IPS-11a (cell line): ENCODE results near the gene LGALS4.
A peak's percentile ranks its signal among the peaks of the same experiment; 100 is the strongest.
"Not testable (repeated sequence)": the region's sequence is repeated elsewhere in the genome, so short reads cannot be mapped to it uniquely, and the experiment has no call there.

Experiments
- H3K4me3 ChIP-seq: one replicate; pipeline ENCODE4 v1.5.1; 2013; ENCODE audit warnings: low read depth, low read length, control low read depth

Gene LGALS4, protein sequence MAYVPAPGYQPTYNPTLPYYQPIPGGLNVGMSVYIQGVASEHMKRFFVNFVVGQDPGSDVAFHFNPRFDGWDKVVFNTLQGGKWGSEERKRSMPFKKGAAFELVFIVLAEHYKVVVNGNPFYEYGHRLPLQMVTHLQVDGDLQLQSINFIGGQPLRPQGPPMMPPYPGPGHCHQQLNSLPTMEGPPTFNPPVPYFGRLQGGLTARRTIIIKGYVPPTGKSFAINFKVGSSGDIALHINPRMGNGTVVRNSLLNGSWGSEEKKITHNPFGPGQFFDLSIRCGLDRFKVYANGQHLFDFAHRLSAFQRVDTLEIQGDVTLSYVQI

DNA sequence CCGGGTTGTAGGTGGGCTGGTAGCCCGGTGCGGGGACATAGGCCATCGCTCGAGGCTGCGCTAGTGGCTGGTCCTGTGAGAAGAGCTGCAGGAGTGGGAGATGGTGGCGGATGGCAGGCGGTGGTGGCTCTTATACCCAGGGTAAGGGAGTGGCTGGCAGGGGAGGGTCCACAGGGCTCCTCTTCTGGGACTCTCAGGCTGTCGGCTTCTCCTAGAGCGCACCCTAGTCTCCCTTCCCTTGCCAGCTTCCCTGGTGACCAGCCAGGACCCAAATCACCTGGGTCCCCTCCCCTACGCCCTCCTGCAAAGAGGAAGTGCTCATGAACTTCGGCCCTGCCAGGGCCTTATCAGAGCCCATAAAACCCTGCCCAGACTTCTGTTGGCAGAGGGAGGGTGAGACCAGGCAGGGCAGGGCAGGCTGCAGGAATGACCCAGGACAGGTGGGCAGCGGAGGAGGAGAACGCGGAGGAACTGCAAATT is at the start of gene LGALS4:
LGALS4 (minus strand) TSS at position 105 of the 480 bp plus-strand sequence; CDS start at position 46, 59 bp downstream.
- no peak within 1 kb of the TSS for H3K4me3 ChIP-seq

DNA sequence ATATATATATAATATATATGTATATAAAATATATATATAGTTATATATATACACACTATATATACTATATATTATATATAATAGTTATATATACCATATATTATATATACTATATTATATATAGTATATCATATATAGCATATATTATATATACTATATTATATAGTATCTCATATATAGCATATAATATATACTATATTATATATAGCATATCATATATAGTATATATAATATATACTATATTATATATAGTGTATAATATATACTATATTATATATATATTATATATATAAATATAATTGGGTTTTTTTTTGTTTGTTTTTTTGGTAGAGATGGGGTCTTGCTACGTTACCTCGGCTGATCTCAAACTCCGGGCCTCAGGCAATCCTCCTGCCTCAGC is 48.6 kb upstream of the LGALS4 start:
- no peak overlapping the region for H3K4me3 ChIP-seq

DNA sequence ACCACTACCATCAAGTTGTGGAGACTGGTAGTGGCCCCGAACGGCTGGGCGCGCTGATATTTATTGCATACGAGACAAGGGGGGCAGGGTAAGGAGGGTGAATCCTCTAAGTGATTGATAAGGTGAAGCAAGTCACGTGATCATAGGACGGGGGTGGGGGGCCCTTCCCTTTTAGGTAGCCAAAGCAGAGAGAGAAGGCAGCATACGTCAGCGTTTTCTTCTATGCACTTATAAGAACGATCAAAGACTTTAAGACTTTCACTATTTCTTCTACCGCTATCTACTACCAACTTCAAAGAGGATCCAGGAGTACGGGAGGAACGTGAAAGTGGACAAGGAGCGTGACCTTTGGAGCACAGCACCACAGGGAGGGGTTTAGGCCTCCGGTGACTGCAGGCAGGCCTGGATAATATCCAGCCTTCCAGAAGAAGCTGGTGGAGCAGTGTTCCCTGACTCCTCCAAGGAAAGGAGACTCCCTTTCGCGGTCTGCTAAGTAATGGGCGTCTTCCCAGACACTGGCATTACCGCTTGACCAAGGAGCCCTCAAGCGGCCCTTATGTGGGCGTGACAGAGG is 47.0 kb upstream of the LGALS4 start:
- H3K4me3 ChIP-seq: not testable (repeated sequence)

DNA sequence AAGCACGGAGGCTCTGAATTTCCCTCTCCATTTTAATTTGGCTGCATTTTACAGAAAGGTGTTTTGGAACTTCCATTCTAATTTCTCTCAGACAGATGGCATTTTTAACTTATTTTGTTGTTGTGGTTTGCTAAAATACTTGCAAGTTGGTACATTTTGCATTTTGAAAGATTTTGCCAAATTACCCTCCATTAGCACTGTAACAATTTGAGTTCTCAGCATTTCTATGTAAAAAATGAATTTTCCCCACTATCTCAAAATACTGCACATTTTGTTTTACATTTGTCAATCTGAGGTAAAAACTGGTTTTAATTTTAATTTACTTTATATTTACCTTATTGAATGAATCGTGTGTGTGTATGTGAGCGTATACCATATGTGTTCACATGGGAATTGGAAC is 44.1 kb upstream of the LGALS4 start:
- H3K4me3 ChIP-seq: no peak overlapping the region

DNA sequence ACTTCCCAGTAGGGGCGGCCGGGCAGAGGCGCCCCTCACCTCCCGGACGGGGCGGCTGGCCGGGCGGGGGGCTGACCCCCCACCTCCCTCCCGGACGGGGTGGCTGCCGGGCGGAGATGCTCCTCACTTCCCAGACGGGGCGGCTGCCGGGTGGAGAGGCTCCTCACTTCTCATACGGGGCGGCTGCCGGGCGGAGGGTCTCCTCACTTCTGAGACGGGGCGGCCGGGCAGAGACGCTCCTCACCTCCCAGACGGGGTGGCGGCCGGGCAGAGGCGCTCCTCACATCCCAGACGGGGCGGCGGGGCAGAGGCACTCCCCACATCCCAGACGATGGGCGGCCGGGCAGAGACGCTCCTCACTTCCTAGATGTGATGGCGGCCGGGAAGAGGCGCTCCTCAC is 43.0 kb upstream of the LGALS4 start:
- H3K4me3 ChIP-seq: not testable (repeated sequence)

DNA sequence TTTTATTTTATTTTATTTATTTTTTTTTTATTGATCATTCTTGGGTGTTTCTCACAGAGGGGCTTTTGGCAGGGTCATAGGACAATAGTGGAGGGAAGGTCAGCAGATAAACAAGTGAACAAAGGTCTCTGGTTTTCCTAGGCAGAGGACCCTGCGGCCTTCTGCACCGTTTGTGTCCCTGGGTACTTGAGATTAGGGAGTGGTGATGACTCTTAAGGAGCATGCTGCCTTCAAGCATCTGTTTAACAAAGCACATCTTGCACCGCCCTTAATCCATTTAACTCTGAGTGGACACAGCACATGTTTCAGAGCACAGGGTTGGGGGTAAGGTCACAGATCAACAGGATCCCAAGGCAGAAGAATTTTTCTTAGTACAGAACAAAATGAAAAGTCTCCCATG is 42.2 kb upstream of the LGALS4 start:
- H3K4me3 ChIP-seq: not testable (repeated sequence)

DNA sequence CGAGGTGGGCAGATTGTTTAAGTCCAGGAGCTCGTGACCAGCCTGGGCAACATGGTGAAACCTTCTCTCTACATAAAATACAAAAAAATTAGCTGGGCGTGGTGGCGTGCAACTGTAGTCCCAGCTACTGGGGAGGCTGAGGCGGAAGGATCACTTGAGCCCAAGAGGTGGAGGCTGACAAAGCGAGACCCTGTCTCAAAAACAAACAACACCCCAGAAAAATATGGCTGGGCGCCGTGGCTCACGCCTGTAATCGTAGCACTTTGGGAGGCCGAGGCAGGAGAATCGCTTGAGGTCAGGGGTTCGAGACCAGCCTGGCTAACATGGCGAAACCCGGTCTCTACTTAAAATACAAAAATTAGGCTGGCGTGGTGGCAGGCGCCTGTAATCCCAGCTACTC is 40.5 kb upstream of the LGALS4 start:
- H3K4me3 ChIP-seq: no peak overlapping the region

DNA sequence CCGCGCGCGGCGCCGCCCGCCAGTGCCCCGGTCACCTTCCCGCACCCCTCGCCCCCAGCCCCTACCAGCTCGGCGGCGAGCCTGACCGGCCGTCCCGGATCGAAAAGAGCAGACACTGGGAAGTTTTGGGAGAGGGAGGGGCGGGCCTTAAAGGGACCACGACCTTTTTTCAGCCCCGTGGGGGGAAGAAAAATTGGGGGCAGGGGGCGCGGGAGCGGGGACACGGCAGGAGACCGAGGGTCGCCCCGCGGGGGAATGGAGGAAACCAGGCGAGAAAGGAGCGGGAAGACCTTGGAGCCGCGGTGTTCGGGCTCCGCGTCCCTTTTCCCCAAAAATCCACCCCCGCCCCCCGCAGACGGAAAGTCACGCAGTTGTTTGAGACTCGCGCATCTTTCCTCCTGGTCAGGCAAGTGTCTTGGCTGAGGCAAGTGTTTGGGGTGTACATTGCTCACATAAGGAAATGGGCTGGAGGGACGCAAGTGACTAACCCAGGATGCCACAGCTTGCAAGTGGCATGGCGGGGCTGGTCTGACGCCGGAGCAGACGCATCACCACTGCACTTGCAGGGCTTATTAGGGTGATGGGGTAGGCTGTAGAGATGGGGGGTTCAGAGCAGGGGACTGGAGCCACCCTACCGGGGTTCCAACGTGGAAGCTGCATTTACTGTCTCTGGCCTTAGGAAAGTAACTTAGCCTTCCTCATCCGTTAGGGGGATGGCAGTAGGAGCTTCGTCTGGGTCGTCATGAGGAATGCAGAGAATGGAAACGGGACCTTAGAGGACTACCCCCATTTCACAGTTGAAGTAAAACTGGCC is 39.7 kb upstream of the LGALS4 start:
- peak overlapping the region; percentile 73 for H3K4me3 ChIP-seq

DNA sequence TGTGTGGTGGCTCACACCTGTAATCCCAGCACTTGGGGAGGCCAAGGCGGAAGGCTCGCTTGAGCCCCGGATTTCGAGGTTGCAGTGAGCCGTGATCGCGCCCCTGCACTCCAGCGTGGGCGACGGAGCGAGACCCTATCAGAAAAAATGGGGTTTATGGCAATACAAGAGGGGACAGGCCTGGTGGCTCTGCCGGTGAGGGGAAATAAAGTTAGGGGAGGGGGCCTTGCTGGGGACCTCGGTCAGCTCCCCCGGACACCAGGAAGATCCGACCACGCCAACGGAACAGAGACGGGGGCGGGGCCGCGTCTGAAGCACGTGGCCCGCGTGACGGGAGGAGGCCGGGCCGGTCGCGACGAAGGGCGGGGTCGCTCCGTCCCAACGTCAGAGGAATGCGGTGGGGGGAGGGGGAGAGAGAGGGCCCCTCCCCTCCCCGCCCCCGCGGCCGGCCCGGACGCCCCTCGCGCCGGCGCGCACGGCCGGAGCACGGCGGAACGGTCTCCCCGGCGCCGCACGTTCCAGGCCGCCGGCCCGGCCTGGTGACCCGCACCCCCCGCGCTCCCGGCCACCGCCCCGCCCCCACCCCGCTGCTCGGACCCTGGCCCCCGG is 39.0 kb upstream of the LGALS4 start:
- H3K4me3 ChIP-seq: peak overlapping the region; percentile 73

DNA sequence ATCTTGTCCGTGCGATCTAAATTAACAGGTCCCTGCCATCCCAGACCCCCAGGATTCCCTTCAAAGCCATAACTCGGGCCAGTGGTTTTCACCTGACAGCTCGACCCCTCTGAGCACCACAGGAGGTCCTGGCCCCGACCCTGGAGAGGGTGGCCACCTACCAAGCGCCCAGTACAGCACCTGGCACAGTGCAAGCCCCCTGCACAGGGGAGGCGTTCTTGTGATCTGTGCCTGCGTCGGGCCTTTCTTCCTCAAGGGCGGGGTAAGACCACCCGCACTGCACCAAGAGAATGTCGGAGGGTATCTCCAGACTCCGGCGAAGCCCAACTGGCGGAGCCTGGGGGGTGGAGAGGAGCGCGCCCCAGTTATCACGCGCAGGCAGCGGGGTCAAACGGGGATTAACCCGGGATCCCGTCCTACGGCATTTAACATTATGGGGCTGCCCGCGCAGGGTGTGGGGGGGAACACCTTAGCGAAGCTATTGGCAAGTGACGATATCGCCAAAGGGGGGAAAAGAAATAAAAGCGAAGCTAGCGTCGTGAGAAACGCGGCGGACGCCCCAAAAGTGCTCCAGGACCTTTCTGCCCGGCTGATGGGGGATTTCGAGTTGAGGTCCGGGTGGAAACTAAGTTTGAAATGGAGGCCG is 38.4 kb upstream of the LGALS4 start:
- peak overlapping the region; percentile 62 for H3K4me3 ChIP-seq

DNA sequence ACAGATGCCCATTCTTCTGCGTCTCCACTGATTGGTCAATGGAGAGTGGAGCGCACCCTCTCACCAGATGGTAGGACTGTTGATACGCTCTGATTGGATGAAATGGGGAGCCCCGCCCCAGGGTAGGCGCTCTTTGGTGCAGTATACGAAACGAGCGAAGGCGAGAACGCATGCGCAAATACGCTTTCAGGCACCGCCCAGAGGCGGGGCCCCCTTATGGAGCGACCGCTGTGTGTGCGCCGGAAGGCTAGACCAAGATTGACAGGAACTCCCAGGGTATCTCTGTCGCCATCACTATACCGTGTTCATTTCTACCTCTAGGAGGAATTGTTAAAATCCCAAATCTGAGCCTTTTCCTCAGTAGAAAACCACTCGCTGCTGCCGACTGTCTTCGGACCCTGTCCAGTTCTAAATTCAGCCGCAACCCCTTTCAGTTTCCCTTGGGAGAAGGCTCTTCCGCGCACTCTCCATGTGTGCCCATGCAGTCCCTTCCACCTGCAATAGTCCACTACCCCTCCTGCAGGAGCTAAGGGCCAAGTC is 37.8 kb upstream of the LGALS4 start:
- peak overlapping the region; percentile 62 for H3K4me3 ChIP-seq

DNA sequence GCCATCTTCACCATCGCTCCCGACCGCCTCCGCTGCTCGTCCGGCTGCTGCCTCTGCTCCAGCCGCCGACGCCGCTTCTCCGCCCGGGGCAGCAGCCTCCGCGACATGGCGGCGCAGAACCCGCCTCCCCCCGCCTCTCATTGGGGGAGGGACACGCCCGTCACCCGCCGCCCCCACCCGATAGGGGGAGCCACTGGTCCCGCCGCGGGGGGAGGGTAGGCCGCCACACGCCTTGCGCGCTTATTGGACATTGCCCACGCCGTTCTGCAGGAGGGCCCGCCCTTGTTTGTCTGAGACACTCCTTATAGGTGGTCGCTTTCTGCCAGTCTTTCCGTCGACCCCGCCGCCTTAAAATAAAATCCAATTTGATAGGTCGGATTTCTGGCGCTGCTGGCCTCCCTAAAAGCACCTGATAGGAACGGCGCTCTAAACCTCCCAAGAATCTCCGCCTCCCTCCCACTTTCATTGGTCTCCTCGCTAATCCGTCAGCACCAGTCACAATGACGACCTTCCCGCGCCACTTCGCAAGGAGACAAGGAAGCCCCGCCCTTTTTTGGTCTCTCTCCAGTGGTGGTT is 37.2 kb upstream of the LGALS4 start, which contains the start of gene HNRNPL:
HNRNPL (minus strand) TSS at position 127 of the 576 bp plus-strand sequence; CDS start at position 107, 20 bp downstream.
- H3K4me3 ChIP-seq: peak within 1 kb of the TSS; percentile 93

DNA sequence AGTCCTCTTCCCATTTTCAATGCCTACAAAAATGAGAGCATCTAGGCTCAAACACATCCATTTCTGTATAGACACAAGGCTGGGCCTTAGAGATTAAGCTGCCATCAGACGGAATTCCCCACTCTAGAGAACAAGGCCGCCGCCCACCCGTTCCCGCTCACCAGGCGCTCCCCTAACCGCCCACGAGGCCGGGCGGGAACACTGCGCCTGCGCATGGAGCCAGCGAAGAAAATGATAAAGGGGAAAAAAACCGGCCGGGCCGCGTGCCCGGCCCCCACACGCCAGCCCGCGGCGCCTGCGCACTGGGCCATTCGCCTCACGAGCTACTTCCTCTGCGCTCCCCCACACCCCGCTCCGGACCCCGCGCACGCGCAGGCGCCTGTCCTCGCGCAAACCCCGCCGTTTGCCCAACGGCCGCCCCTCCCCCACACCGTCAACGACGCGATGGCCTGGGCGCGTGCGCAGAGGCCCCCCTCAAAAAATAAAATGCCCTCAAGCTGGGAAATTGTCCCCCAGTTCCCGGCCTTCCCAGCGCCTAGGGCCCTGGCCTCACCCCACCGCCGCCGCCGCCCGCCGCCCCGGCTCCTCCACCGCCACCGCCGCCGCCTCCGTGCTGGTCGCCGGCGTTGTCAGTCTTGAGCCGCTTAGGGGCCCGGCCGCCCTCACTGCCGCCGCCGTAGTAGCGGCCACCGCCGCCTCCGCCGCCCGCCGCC is 36.6 kb upstream of the LGALS4 start:
- peak overlapping the region; percentile 93 for H3K4me3 ChIP-seq

DNA sequence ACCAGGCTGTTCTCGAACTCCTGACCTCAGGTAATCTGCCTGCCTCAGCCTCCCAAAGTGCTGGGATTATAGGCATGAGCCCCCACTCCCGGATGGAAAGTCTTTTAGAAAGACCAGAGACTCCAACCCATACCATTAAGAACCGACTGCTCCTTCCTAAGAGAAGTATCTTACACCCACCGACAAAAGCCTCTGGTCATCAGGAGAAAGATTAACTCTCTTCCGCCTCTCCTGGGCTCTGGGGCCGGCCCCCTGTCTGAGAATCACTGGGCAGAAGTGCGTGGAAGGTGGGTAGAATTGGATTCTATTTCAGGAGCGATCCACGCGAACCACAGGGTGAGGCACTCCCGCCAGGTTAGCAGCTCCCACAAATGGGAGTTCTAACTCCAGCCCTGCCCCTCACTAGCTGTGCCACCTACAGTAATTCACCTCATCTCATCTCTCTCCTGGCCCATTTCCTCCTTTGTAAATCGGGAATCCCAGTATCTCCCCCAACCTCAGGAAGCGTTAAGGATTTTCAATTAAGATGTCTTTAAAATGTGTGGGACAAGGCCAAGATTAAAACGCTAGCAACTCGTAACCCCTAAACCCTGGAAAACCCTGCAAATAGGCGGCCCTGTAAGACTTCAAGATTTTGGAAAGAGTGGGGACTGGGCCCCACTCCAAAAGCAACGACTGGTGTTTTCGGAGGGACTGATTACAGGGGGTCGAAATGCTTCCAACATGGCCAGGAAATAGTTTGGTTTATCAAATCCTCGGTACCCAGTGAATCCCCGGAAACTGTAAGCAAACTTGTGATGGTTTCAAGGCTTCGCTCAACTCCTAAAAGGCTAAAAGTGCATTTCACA is 35.8 kb upstream of the LGALS4 start:
- H3K4me3 ChIP-seq: peak overlapping the region; percentile 93

DNA sequence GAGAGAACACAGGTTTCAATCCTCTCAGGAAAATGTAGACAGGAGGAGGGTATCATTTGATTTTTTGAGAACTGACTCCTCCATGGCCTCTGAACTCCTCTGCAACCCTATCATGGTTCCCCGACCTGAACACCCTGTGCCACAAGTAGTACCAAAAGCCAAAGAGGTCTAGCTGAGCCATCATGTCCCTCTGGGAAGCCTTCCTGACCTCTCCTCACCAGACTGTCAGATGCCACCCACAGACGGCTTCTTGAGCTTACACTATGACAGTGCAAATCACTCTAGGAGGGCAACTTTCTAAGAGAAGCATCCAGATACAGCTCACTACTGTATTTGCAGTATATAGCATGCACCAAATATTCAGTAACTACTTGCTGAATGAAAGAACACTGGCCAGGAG is 33.4 kb upstream of the LGALS4 start:
- H3K4me3 ChIP-seq: no peak overlapping the region

DNA sequence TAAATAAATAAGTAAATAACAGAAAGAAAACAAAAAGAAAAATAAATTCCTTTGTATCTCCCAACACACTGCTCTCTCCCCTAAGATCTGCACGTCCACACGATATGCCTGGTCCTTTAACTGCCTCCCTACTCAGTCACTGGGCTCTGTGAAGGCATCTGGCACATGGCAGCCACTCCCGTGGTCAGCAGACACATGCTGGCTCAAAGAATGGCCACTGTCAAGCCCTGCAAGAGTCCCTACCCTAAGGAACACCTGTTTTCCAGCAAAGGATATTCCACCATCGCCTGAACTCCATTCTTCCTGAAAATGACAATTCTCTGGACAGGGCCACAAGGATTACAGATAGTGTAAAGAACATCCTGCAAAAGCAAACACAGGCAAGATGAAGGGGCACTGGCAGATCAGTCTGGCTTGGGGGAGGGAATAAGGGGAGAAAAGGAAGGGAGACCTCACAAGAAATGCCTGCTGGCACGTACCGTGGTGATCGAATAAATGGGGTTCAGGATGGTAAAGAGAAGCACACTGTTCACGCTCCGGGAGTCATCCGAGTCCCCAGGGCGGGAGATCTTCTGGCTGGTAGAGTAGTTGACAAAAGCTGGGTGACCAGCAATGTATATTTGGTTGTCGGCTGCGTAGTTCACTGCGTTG is 32.8 kb upstream of the LGALS4 start:
- no peak overlapping the region for H3K4me3 ChIP-seq

DNA sequence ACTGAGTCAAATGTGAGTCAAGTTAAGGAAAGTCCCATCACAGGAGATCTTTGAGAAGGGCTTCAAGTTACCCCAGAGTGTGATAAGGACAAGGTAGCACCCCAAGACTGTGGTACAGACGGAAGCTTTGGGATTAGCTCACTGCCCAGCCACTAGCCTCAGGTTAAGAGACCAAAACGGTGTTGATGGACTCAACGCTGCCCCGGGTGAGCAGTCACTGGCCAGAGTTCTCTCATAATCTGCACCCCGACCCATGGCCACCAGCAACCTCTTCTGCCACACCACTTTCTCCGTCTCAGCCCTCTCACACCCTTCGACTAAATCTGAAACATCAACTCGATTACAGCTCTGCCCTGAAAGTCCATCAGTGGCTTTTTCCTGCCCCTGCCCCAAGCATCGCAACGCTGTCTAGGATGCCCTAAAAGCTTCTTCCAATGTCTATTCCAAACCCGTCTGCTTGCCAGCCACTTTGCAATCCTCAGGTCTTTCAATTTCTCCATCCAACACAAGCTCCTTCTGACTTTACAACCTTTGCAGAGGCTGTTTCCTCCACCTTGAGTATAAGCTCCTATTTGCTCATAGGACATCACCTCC is 31.4 kb upstream of the LGALS4 start:
- H3K4me3 ChIP-seq: no peak overlapping the region
